ENCODE results near the gene IFT122.
"Not testable (repeated sequence)": the region's sequence is repeated elsewhere in the genome, so short reads cannot be mapped to it uniquely, and the experiment has no call there.

IFT122 gene

DNA sequence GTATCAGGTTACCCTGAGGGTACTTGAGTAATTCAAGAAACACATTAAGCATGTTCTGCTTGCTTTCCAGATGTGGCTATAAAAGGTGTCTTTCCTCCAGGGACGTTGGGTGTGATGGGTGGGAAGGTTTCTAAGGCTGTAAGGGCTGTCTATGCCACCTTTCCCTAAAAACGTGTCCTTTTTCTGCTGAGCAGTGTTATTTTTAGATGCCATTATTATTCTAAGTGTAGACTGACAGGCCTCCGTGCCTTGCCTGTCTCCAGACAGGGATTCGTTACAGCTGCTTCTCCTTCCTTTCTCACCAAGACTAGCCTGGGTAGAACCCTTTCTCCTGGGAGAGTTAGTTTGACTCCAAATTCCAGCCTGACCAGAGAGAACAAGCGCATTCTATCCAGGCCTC, 61.6 kb downstream of the IFT122 start:
- DNase-seq = no peak

DNA sequence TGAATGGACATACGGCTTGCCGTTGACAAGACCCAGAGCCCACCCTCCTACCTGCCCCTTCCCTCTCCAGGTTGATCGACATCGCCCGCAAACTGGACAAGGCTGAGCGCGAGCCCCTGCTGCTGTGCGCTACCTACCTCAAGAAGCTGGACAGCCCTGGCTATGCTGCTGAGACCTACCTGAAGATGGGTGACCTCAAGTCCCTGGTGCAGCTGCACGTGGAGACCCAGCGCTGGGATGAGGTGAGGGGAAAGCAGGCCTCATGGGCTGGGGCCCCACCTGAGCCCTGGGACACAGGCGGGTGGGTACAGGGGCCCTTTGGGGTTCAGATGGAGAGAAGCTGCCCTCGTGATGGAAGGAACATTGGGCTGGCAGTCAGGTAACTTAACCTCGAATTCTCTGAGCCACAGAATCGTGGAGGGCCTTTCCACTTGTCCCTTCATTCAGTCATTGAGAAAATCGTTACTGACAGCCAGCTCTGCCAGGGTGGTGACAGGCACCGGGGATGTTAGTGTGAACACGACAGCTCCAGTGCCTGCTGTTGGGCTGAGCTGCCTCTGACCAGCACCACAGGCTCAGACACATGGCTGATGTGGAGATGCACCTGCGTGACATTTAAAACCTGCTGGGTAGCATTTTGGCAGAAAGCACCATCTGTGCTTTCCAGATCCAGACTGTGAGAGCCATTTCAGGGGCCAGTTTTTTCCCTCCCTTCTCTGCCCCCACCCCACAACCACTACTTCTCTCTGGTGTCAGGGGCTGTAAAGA, 62.8 kb downstream of the IFT122 start:
- DNase-seq = no peak

DNA sequence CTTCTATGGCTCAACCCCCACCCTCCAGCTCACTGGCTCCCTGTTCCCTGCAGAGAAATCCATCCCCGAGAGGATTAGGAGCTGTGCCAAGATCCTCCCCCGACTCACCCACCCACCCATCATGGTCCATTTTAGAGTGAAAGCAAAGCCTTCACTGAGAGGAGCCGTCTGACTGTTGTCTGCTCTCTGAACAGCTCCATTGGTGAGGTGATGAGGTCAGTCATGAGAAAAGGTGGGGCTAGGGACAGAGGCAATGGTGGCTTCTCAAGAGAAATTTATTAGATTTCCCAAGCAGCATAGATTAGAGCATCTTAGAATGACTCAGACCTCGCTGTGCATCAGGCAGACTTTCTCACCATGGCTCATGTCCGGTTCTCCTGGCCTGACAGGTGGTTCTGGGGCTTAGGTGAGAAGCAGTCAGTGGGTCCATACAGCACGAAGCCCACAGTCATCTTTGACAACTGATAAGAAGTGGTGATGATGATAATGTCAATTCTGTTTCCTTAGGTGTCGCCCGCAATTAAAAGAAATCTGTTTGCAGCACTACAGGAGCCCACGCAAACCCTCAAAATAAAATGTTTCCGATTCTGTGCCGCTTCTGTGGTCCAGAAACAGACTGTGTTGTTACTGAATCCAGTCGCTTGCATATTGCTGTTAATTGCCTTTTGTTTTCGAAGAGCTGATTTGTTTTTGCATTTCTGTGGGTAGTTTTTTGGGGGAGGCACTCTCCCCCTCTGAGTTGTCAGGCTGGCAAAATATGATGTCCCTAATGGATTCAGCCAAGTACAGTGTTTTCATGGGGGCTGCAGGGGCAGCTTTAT, 63.7 kb downstream of the IFT122 start:
- DNase-seq = no peak

DNA sequence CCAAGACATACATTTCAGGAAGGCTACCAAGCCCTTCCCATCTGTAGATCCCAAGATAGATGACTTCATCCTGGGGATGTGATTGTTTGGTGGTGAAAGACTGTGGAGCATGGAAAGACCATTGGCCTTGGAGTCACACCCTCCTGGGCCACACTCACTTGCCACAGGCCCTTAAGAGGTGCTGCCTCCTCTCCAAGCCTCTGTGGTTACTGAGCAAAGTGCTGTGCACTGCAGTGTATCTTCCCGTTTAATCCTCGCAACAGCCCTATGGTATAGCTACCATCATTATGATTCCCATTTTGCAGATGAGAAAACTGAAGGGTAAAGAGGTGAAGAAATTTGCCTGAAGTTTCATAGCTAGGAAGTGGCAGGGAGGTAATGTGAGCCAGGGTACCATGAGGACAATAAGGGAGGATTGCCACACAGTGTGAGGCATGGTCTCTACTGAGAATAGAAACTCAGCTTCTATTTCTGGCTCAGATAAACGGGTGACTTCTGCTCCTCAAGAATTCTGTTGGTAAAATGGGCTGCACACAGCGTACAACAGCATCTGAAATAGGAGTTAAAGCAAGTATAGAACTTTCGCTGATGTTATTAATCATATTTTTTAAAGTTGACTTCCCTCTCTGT, 64.6 kb downstream of the IFT122 start:
- peak; percentile 80 for DNase-seq

DNA sequence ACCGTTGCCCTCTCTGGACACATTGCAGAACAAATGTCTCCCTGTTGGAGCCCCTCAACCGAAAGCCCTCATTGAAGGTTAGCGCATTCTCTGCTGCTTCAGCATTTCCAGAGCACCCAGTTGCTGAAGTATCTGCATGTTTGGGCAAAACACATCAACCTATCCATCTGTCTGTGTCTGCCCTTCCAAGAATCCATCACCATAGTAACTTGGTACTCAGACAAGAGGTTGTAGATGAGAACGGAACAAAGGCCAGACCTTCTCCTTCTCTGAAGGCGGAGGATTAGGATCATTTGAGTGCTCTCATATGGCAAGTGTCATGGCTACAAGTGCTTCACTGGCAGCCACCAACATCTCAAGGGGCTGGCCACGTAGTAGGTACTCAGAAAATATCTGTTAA, 65.3 kb downstream of the IFT122 start:
- DNase-seq = no peak

DNA sequence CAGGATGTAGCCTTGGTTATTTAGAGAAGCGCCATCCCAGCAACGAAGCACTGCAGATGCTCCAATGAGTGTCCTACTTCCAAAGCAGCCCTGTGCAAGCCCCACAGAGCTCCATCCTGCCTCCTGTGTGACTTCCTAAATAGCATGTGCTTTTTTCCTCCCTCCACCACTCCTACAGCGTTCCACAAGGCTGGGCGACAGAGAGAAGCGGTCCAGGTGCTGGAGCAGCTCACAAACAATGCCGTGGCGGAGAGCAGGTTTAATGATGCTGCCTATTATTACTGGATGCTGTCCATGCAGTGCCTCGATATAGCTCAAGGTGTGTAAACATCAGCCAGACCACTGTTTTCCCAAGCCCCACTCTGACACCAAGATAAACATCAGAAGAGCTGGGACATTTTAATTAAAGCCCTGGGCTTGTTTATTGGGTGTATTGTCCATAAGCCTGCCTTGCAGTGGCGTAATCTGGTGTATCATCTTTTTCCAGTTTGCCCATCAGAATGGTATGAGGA, 66.3 kb downstream of the IFT122 start:
- DNase-seq = no peak

DNA sequence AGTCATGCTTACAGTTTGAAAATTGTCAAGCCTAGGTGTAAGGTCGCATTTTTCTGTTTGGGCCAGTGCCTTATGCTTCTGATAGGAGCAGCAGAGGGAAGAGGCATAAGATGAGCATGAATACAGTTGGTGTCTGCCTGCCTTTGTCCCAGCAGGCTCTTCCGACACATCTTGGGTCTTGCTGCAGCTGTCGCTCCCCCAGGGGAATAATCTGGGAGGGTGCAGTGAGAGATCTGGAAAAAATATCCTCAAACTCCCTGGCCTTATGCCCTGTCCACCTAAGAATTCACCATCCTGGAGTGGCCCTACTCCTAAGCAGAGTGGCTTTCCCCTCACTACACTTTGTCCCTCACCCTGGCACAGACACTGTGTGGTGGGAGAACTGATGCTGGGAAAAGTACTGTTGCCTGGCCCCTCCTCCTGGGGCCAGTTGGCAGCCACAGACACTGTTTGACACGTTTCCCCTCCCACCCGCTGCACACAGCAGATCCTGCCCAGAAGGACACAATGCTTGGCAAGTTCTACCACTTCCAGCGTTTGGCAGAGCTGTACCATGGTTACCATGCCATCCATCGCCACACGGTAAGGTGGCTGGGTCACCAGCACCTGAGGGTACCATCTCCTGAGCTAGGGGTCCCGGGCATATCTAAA, 67.3 kb downstream of the IFT122 start:
- no peak for DNase-seq

DNA sequence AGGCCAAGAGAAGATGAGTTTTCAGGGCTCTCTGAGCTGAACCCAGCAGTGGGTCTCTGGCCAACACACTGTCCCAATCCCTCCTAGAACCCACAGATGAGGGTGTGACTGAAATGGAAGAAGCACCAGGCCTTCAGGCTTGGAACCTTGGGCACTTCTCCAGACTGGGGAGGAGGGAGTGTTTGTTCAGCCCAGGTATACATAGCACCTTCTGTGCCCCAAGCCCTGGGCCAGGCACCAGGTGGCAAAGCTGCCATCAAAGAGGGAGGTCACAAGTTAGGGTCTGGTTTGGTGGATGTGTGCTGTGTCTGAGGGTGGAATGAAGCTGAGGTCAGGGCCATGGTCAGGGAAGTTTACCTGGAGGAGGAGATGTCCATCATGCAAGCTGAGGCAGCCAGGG, 72.6 kb downstream of the IFT122 start:
- no peak for DNase-seq

DNA sequence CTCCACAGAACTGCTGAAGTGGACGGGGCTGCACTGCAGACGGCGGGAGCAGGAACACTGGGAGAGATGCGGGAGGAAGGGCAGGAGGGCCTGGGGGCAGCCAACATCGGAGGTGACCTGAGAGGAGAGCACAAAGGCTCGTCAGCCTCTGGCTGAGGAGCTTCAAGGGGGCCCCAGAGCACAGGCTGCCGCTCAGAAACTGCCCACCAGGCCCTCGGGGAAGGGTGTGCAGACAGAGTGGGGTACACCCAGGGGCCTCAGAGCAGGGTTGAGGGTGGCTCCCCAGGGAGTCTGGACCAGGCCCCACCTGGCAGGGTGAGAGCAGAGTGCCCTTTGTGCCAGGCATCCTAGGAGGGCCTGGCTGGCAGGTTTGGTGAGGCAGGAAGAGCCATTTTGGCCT, 73.7 kb downstream of the IFT122 start:
- no peak for DNase-seq

DNA sequence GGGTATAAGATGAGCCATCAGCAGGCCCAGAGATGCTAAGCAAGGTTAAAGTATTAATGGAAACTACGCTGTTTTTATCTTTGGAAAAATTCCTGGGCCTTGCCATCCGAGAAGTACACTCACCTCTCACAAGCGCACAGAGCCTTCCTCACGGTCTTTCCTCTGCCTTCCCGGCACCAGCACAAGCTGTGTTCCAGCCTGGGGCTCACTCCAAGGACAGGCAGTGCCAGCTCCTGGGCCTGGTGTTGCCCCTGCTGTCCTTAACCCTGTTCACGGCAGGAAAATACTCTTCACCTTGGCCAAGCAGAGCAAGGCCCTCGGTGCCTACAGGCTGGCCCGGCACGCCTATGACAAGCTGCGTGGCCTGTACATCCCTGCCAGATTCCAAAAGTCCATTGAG, 74.1 kb downstream of the IFT122 start:
- no peak for DNase-seq

DNA sequence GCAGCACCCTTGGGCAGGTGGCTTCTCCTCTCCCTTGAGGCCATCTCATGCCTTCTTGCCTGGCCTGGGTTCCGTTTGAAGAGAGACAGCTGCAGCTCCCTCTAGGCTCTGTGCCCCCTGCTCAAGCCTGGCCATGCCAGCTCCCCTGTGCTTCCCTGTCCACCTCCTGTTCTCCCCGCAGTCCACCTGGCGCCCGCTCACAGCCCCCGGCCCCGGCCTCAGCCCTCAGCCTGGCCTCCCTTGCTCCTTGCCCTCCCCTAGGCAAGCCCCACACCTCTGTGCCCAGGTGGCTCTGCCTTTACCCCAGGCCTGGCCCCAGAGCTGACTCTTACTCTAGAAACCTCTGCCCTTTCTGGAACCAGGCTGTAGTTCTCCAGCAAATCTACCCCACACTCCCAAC, 74.5 kb downstream of the IFT122 start:
- DNase-seq = no peak

DNA sequence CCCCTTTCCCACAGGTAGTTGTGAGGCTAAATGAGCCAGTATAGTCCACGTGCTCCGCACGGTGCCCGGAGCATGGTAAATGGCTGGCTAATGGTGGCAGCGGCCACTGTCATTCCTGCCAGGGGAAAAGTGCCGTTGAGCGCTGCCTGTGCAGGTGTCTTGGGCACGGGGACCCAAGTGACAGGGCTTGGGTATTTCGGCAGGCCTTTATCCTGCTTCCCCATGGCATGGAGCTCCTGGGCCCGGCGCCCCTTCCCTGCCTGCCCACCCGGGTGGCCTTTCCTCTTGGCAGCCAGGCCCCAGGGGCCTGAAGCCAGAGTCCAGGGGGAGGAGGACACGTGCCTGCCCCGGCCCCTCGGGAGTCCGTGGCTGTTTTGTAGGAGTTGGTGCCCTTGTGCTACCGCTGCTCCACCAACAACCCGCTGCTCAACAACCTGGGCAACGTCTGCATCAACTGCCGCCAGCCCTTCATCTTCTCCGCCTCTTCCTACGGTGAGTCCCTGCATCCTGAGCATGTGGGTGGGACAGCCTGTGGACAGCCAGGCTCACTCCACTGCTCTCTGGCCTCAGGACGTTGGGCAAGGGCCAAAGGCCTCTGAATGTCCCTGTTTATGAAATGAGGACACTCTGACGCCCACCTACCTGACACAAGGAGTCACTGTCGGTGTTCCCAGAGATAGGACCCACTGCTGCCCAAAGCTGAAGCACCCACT, 75.2 kb downstream of the IFT122 start:
- DNase-seq = not testable (repeated sequence)

DNA sequence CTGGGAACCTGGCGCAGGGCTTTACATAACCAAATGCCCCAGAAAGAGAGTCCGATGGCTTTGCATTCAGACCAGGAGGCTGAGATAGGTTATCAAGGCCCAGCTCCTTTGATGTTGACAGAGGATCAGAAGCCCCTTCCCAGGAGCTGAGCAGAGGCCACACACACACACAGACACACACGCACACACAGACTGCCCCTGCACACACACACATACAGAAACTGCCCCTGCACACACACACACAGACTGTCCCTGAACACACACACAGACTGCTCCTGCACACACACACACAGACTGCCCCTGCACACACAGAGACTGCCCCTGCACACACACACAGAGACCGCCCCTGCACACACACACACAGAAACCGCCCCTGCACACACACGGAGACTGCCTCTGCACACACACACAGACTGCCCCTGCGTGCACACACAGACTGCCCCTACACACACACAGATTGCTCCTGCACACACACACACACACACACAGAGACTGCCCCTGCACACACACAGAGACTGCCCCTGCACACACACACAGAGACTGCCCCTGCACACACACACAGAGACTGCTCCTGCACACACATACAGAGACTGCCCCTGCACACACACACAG, 75.9 kb downstream of the IFT122 start:
- not testable (repeated sequence) for DNase-seq

DNA sequence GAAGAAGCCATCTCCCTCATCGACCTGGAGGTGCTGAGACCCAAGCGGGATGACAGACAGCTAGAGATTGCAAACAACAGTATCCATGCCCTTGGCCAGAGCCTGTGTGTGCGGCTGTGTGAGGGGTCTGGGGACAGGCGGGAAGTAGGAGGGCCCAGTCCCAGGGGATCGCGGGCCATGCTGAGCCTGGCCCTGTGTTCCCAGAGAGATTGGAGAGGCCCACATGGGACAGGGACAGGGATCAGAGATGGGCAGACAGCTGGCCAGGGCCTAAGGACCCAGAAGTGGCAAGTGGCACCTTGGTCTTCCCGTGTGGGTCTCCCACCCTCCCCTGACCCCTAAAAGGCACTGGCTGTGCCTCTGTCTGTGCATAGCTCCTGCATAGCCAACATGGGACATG, 77.5 kb downstream of the IFT122 start:
- no peak for DNase-seq

DNA sequence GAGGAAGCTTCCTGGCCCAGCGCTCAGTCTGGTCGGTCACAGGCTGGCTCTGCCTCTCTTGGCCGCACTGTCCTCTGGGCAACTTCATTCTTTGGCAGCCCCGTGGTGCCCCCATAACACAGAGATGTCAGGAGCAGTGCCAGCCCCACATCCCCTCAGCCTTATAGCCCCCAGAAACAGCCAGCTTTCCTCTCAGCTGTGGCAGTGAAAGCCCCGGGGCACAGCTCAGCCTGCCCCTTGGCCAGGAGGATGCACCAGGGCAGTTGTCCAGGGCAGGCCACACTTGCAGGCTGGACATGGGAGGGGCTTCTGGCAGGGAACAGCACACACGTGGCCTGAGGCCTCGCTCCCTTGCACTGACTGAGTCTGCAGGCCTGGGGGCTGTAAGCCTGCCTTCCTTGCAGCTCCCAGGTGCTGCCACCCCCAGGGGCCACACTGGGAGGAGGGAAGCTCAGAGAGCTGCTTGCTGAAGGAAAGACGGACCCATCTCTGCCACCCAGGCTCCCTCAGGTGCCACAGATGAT, 78.1 kb downstream of the IFT122 start:
- DNase-seq = no peak

DNA sequence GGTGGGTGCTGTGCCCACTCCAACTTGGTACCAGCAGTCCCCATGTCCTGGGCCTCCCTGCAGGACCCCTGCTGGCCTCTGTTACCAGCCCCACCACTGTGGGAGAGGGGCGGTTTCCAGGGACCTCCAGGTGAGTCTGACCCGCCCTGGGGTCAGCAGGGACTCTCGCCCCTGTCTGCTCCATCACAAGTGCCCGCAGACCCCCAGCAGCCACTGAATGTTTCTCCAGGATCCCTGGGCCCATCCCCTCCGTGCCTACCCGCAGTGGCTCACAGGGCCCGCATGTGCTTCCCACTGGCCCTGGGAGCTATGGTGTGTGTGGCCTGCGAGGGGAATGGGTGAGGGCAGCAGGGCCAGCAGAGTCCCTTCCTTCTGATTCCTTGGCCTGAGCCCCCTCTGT, 78.6 kb downstream of the IFT122 start:
- no peak for DNase-seq

DNA sequence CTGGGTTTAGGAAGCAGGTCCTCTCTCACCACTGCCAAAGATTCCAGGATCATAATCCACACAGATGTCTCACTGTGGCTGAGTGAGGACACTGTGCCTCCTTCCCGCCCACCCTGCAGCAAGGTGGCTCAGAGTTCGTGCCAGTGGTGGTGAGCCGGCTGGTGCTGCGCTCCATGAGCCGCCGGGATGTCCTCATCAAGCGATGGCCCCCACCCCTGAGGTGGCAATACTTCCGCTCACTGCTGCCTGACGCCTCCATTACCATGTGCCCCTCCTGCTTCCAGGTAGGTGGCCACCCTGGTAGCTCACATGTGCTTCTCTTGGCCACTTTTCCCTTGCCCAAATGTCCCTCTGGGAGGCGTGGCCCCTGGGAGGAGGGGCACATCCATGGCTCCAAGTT, 79.4 kb downstream of the IFT122 start:
- DNase-seq = no peak

DNA sequence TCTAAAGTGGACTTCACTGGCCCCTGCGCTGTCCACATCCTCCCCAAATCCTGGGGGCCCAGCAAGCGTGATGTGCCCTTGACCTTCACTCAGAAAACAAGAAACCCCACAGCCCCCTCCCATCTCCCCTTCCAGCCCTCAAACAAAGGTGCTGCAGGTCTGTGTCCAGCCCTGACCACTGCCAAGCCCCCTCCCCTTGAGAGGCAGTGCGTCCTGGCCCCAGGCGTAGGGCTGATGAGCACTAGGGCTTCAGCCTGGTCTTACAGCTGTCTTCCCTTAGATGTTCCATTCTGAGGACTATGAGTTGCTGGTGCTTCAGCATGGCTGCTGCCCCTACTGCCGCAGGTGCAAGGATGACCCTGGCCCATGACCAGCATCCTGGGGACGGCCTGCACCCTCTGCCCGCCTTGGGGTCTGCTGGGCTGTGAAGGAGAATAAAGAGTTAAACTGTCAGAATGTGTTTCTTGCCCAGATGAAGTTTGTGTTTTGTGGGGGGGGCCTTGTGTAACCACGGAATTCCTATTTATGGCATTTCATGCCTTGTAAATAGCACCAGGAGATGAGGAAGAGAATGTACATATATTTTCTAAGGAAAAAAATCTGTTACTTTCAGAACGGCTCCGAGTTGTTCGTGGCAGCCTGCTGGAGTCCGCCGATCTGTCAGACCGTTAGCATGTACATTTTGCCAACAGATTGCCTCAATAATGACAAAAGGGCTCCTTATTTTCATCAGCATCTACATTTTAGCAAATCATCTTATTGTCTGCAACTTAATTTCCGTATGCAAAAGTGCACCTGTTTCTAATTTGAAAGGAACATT, 80.1 kb downstream of the IFT122 start:
- DNase-seq = no peak

DNA sequence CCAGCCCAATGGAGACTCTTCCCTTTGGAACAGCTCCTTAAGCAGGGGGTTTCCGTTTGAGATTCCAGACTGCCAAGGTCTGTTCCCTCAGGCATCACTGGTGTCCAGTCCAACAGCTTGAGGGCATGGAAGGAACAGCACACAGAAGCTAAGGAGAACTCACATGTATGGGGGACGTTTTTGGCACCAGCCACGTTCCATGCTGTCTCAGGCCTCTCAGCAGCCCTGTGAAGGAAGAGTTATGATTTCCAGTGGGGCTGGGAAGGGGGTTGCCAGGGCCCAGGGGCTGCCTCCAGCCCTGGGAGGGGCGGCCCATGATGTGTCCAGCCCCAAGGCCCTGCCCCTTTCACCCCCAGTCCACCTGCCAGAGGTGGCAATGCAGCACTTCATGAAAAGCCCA, 80.9 kb downstream of the IFT122 start:
- DNase-seq = no peak

DNA sequence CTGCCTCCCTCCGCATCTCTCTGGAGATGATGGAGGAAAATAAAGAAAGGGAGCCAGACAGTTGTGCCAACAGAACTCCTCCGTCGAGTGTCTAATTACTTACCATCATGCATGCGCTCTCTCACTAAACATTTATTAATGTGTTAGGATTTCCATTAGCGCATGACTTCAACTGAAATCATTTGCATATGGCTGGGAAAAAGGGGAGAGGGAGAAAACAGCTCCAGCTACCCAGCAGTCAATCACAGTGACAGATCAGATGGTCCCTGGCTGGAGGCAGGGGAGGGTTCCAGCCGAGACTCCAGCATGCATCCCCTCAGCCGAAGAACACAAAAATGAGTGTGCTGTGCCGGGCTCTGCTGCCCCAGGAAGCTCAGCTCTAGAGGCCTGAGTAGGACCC, 81.6 kb downstream of the IFT122 start:
- no peak for DNase-seq

DNA sequence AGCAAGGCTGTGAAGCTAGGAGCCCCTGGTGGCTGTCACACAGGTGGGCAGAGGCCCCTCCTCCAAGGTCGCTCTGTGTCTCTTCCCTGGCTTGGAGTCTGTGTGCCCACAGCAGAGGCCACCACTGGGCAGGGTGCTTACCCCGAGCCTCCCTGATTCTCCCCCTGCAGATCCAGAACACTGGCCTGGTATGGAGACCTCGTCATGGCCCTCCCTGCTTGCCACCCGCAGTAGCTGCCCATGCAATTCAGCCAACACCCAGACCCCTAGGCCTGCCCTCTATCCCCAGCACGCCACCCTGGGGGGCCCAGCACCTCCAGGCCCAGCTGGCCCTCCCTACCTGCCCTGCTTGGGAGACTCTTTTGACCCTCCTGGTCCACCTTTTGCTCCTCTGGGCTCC, 82.9 kb downstream of the IFT122 start:
- no peak for DNase-seq
